Measurements from ENCODE around the gene FRMD4B.

GRCh38 chr3:69433969-69434325 is 48.1 kb upstream of the FRMD4B start:
- TF ChIP-seq CTCF (IDR thresholded peaks at IDR 0.05) (no peak), POLR2AphosphoS5 (IDR thresholded peaks at IDR 0.05; ENCODE audit: low read depth, low read length) (no peak), TCF7L2 (IDR thresholded peaks at IDR 0.05; ENCODE audit: low read depth, low read length) (no peak)
- TF ChIP-seq, protein P1, sequence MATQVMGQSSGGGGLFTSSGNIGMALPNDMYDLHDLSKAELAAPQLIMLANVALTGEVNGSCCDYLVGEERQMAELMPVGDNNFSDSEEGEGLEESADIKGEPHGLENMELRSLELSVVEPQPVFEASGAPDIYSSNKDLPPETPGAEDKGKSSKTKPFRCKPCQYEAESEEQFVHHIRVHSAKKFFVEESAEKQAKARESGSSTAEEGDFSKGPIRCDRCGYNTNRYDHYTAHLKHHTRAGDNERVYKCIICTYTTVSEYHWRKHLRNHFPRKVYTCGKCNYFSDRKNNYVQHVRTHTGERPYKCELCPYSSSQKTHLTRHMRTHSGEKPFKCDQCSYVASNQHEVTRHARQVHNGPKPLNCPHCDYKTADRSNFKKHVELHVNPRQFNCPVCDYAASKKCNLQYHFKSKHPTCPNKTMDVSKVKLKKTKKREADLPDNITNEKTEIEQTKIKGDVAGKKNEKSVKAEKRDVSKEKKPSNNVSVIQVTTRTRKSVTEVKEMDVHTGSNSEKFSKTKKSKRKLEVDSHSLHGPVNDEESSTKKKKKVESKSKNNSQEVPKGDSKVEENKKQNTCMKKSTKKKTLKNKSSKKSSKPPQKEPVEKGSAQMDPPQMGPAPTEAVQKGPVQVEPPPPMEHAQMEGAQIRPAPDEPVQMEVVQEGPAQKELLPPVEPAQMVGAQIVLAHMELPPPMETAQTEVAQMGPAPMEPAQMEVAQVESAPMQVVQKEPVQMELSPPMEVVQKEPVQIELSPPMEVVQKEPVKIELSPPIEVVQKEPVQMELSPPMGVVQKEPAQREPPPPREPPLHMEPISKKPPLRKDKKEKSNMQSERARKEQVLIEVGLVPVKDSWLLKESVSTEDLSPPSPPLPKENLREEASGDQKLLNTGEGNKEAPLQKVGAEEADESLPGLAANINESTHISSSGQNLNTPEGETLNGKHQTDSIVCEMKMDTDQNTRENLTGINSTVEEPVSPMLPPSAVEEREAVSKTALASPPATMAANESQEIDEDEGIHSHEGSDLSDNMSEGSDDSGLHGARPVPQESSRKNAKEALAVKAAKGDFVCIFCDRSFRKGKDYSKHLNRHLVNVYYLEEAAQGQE (IDR thresholded peaks at IDR 0.05; ENCODE audit: insufficient read depth in 1 of 2, low read depth in 2 of 2, low read length in 1 of 2): no peak
